Endothelial cell of umbilical vein (primary cell): ENCODE data around the gene ARMC7. TPM values are rescaled to one million over a fixed set of nuclear protein-coding genes. Genes with fewer than 3 reads are reported as not detected.

Experiments
- BruUV-seq: library from RNA; stranded (reverse); fragments of 400-500 nt; replicated peaks from 2 replicates; lab custom pipeline; 2021; lab: Mats Ljungman, UMichigan
- CTCF ChIA-PET: fragments of 300-600, 350-600 bp; sonication (Branson Sonifier 250); formaldehyde crosslinking; loops from one replicate; lab custom pipeline; 2021; ENCODE audit warnings: antibody characterized with exemption, inconsistent platforms; lab: Charles Lee
- POLR2A ChIA-PET: fragments of 300-600, 350-600 bp; sonication (Branson Sonifier 250); formaldehyde crosslinking; loops from one replicate; lab custom pipeline; 2021; ENCODE audit warnings: antibody characterized with exemption, inconsistent platforms; lab: Charles Lee
- DNase-seq: peaks from one replicate; pipeline ENCODE4 v3.0.0-alpha.2; 2011; ENCODE audit warnings: low read depth, low spot score
- FAIRE-seq: peaks from 2 replicates; lab custom pipeline; 2011; peaks lifted over from hg19 to GRCh38; lab: Jason Lieb, UNC
- H2AFZ ChIP-seq: 2 replicates; pipeline ENCODE4 v1.6.0; 2012; ENCODE audit warnings: low read depth, low read length, control low read depth, inconsistent platforms
- H3K27ac ChIP-seq: 2 replicates; pipeline ENCODE4 v1.5.1; 2011; ENCODE audit warnings: low read depth, mild to moderate bottlenecking, control low read depth, low read length, moderate library complexity; ENCODE audit not compliant: insufficient read depth
- H3K27me3 ChIP-seq, 2 experiments: 2 replicates each; pipeline versions ENCODE4 v1.6.0 to v1.6.1; 2011; ENCODE audit warnings: low read length in 2 of 2, mixed read lengths in 1 of 2; ENCODE audit not compliant: control insufficient read depth in 2 of 2, insufficient read depth in 2 of 2
- H3K36me3 ChIP-seq, 2 experiments: 2 replicates in 1 of 2; 3 replicates in 1 of 2; pipeline ENCODE4 v1.5.1; 2011; ENCODE audit warnings: low read length in 2 of 2, mild to moderate bottlenecking in 1 of 2, moderate library complexity in 1 of 2; ENCODE audit not compliant: control insufficient read depth in 2 of 2, insufficient read depth in 2 of 2; ENCODE audit errors: extremely low read depth in 1 of 2
- H3K4me1 ChIP-seq: 3 replicates; pipeline ENCODE4 v1.5.1; 2011; ENCODE audit warnings: mild to moderate bottlenecking, low read length; ENCODE audit not compliant: control insufficient read depth, insufficient read depth; ENCODE audit errors: extremely low read depth
- H3K4me2 ChIP-seq: 2 replicates; pipeline ENCODE4 v1.6.1; 2011; ENCODE audit warnings: low read length, control low read depth, mixed read lengths; ENCODE audit not compliant: insufficient read depth
- H3K4me3 ChIP-seq, 3 experiments: fragments of 200-600 bp in 1 of 3; sonication (generic), shearing (Covaris generic) in 1 of 3; replicated peaks in 1 of 3; 2 replicates each; pipeline ENCODE4 v1.5.1; 2011 to 2016; ENCODE audit warnings: control low read depth in 3 of 3, low read length in 3 of 3, mild to moderate bottlenecking in 2 of 3, inconsistent platforms in 1 of 3, low read depth in 1 of 3, moderate library complexity in 1 of 3; ENCODE audit not compliant: insufficient read depth in 1 of 3
- H3K79me2 ChIP-seq: 2 replicates; pipeline ENCODE4 v1.6.0; 2012; ENCODE audit warnings: low read length, inconsistent platforms; ENCODE audit not compliant: control insufficient read depth, insufficient read depth
- H3K9ac ChIP-seq: replicated peaks from 2 replicates; pipeline ENCODE3; 2011; ENCODE audit warnings: low read length, control low read depth; ENCODE audit not compliant: insufficient read depth; ENCODE audit errors: extremely low read depth
- H3K9me1 ChIP-seq: replicated peaks from 3 replicates; pipeline ENCODE4 v1.6.0; 2011; ENCODE audit warnings: mild to moderate bottlenecking, low read length; ENCODE audit not compliant: control insufficient read depth, insufficient read depth; ENCODE audit errors: extremely low read depth
- H3K9me3 ChIP-seq: replicated peaks from 2 replicates; pipeline ENCODE4 v1.5.1; 2012; ENCODE audit warnings: low read length, inconsistent platforms; ENCODE audit not compliant: control insufficient read depth, insufficient read depth
- H4K20me1 ChIP-seq: replicated peaks from 2 replicates; pipeline ENCODE3; 2011; ENCODE audit warnings: mild to moderate bottlenecking, low read length; ENCODE audit not compliant: control insufficient read depth, insufficient read depth; ENCODE audit errors: extremely low read depth
- CTCF ChIP-seq, 2 donors: IDR thresholded peaks; 1 replicate in 1 of 2; 2 replicates in 1 of 2; pipeline ENCODE4 v1.5.1; 2011; ENCODE audit warnings: low read length in 2 of 2, mild to moderate bottlenecking in 2 of 2, moderate library complexity in 2 of 2, control low read depth in 1 of 2, inconsistent platforms in 1 of 2, low read depth in 1 of 2; ENCODE audit not compliant: insufficient read depth in 1 of 2; ENCODE audit errors: extremely low read depth in 1 of 2
- EZH2 ChIP-seq: IDR thresholded peaks from 2 replicates; pipeline ENCODE4 v1.6.1; 2012; ENCODE audit warnings: borderline replicate concordance, low read depth, mild to moderate bottlenecking, moderate library complexity, low read length, inconsistent platforms; ENCODE audit not compliant: severe bottlenecking
- FOS ChIP-seq: IDR thresholded peaks from 2 replicates; pipeline ENCODE4 v1.6.1; 2011; ENCODE audit warnings: mild to moderate bottlenecking, low read length, moderate library complexity, borderline replicate concordance; ENCODE audit not compliant: insufficient read depth
- GATA2 ChIP-seq: IDR thresholded peaks from 2 replicates; pipeline ENCODE4 v1.7.0; 2011; ENCODE audit warnings: low read depth, mild to moderate bottlenecking, moderate library complexity, mixed read lengths, low read length; ENCODE audit not compliant: insufficient read length, insufficient read depth
- JUN ChIP-seq: IDR thresholded peaks from 2 replicates; pipeline ENCODE4 v1.6.1; 2011; ENCODE audit warnings: borderline replicate concordance, low read depth; ENCODE audit not compliant: insufficient read length, insufficient read depth
- MAX ChIP-seq: IDR thresholded peaks from 2 replicates; pipeline ENCODE4 v1.6.1; 2011; ENCODE audit not compliant: insufficient read depth, insufficient read length
- MYC ChIP-seq: IDR thresholded peaks from one replicate; pipeline ENCODE4 v1.6.1; 2011; ENCODE audit warnings: mild to moderate bottlenecking, low read depth, low read length
- POLR2A ChIP-seq: IDR thresholded peaks from 2 replicates; pipeline ENCODE4 v1.6.1; 2012; ENCODE audit warnings: low read depth, mild to moderate bottlenecking, control low read depth, low read length
- POLR2AphosphoS5 ChIP-seq: IDR thresholded peaks from 2 replicates; pipeline ENCODE4 v1.6.1; 2012; ENCODE audit warnings: low read depth, mild to moderate bottlenecking, control low read depth, low read length, moderate library complexity; ENCODE audit not compliant: insufficient read depth
- dilution Hi-C: fragments of 300-500 bp; cut with MboI; formaldehyde crosslinking; loops from one replicate; pipeline ENCODE4 v1.15.0; 2019; ENCODE audit warnings: low sequenced_read_pairs; ENCODE audit not compliant: extremely low pct_ligation_motif_present
- intact Hi-C: fragments of 100-400 bp; cut with micrococcal nuclease; formaldehyde crosslinking; loops from one replicate; pipeline ENCODE4 v1.10.0; 2022
- polyA plus RNA-seq, 4 experiments: library from polyadenylated mRNA; depleted of rRNA in 3 of 4; stranded (reverse) in 3 of 4; unstranded in 1 of 4; fragments of >200 nt; gene quantifications; 2 replicates each; pipeline versions ENCODE4 v1.2.1 to v1.2.3, GENCODE V29; 2011 to 2012; ENCODE audit warnings: missing spikeins in 1 of 4
- total RNA-seq: library from RNA; stranded (reverse); gene quantifications from 2 replicates; pipeline ENCODE4 v1.2.3, GENCODE V29; 2021

The ARMC7 gene
- total and polyA plus RNA-seq, 2 donors (not counting 3 experiments of a cell fraction or from before 2014, with no cell fraction given), result 11.8 to 15.7 TPM

- Histone ChIP-seq H3K36me3 (peaks cover 0 to 11% of the 10 kb centered on the region in 2 experiments), H3K4me1 (peaks cover 17% of the 10 kb centered on the region), H3K27ac (no peak overlapping the region), H2AFZ (no peak overlapping the region), H3K79me2 (no peaks in the 10 kb centered on the region), H3K9ac (no peak overlapping the region), H4K20me1 (no peaks in the 10 kb centered on the region), H3K9me1 (no peaks in the 10 kb centered on the region), H3K4me3 (no peak overlapping the region), H3K4me2 (no peak overlapping the region), H3K27me3 (no peaks in the 10 kb centered on the region), H3K9me3 (no peaks in the 10 kb centered on the region)
- intact Hi-C loops, result no loop called here
- TF ChIP-seq CTCF (IDR thresholded peaks at IDR 0.05; ENCODE audit: extremely low read depth in 1 of 2, insufficient read depth in 1 of 2, low read depth in 1 of 2, low read length in 2 of 2), result no peak
- no peak for TF ChIP-seq FOS
- no peak for TF ChIP-seq MYC
- TF ChIP-seq MAX, result no peak
- TF ChIP-seq POLR2A, result no peak
- no peak for TF ChIP-seq EZH2
- TF ChIP-seq GATA2, result no peak
- TF ChIP-seq POLR2AphosphoS5, result no peak
- no peak for TF ChIP-seq JUN
- CTCF ChIA-PET, result interaction anchor here (0.8 to 4.4 kb wide), 6 partner anchors 10 to 106 kb away, joined by 3 to 46 read pairs (median 5); no protein-coding TSS in a partner anchor
- FAIRE-seq (no peak), DNase-seq (no peak)
- dilution Hi-C loops, result no loop called here
- BruUV-seq, result no TSS peak
- POLR2A ChIA-PET, result no interaction called here
These were observed 14.8 kb upstream of the ARMC7 start for GRCh38 chr17:75094871-75095399.
